C4-2B (cell line): Measurements from ENCODE around the gene NMNAT1.

Experiments used
- CTCF ChIP-seq: fragments of 450-650 bp; conservative IDR thresholded peaks from 2 replicates; pipeline ENCODE4 v1.5.1; 2017; ENCODE audit warnings: mild to moderate bottlenecking
- ZFX ChIP-seq: fragments of 450-650 bp; IDR thresholded peaks from 2 replicates; pipeline ENCODE4 v1.6.1; 2017

GRCh38 chr1:10033359-10033845 is 90.1 kb downstream of the NMNAT1 start:
- TF ChIP-seq CTCF (no peak), ZFX (no peak)
